Hematopoietic multipotent progenitor cell (in vitro differentiated cells): ENCODE data around the gene PEPD. TPM values are rescaled to one million over a fixed set of nuclear protein-coding genes. Genes with fewer than 3 reads are reported as not detected.
"Not testable (repeated sequence)": the region's sequence is repeated elsewhere in the genome, so short reads cannot be mapped to it uniquely, and the experiment has no call there.

Experiments used
- DNase-seq, 3 donors: peaks; one replicate each; pipeline ENCODE4 v3.0.0-alpha.2; 2011 to 2015; ENCODE audit warnings: low read depth in 2 of 3, low spot score in 2 of 3
- total RNA-seq: library from RNA; depleted of rRNA; stranded (reverse); fragments of >200 nt; gene quantifications from one replicate; pipeline ENCODE4 v1.2.3, GENCODE V29; 2012

The PEPD gene
- total RNA-seq, 1 donor: 41.7 TPM

GRCh38 chr19:33479570-33479969, 42.0 kb downstream of the PEPD start:
- not testable (repeated sequence) for DNase-seq

- no peak for DNase-seq
Observed at GRCh38 chr19:33477781-33478180, 43.8 kb downstream of the PEPD start.

- no peak for DNase-seq
Observed at GRCh38 chr19:33476151-33476707, 45.4 kb downstream of the PEPD start.

GRCh38 chr19:33473653-33474305, 47.8 kb downstream of the PEPD start:
- peak in 1 of 3 donors; percentile 28 for DNase-seq

- DNase-seq: peak in 1 of 3 donors; percentile 3
Observed at GRCh38 chr19:33472691-33473652, 48.6 kb downstream of the PEPD start.

GRCh38 chr19:33472226-33472625, 49.4 kb downstream of the PEPD start:
- DNase-seq: no peak

- DNase-seq: no peak
Observed at GRCh38 chr19:33471111-33471996, 50.2 kb downstream of the PEPD start.

GRCh38 chr19:33470686-33471085, 50.9 kb downstream of the PEPD start:
- no peak for DNase-seq

GRCh38 chr19:33470040-33470330, 51.6 kb downstream of the PEPD start:
- DNase-seq: no peak

- DNase-seq: no peak
Observed at GRCh38 chr19:33469171-33470039, 52.2 kb downstream of the PEPD start.

GRCh38 chr19:33468361-33469170, 53.0 kb downstream of the PEPD start:
- no peak for DNase-seq

- no peak for DNase-seq
Observed at GRCh38 chr19:33467851-33468250, 53.7 kb downstream of the PEPD start.

GRCh38 chr19:33465834-33466233, 55.8 kb downstream of the PEPD start:
- DNase-seq: no peak

GRCh38 chr19:33465371-33465770, 56.2 kb downstream of the PEPD start:
- no peak for DNase-seq

- DNase-seq: no peak
Observed at GRCh38 chr19:33464733-33465115, 56.9 kb downstream of the PEPD start.

- no peak for DNase-seq
Observed at GRCh38 chr19:33464010-33464732, 57.4 kb downstream of the PEPD start.

- no peak for DNase-seq
Observed at GRCh38 chr19:33463199-33463598, 58.4 kb downstream of the PEPD start.

GRCh38 chr19:33462112-33462791, 59.3 kb downstream of the PEPD start:
- no peak for DNase-seq
